Fibroblast of pulmonary artery (primary cell): ENCODE results near the gene YAP1.

Source experiments
- DNase-seq: peaks from one replicate; pipeline ENCODE4 v3.0.0-alpha.2; 2010; ENCODE audit warnings: low read depth
- H3K4me3 ChIP-seq: replicated peaks from 2 replicates; pipeline ENCODE4 v1.5.1; 2011; ENCODE audit warnings: low read depth, mild to moderate bottlenecking, control low read depth, low read length, moderate library complexity
- CTCF ChIP-seq: IDR thresholded peaks from 2 replicates; pipeline ENCODE4 v1.5.1; 2011; ENCODE audit warnings: mild to moderate bottlenecking, control low read depth, low read length, inconsistent platforms; ENCODE audit errors: missing control alignments

The YAP1 gene

GRCh38 chr11:102230911-102231310, 120.7 kb downstream of the YAP1 start:
- H3K4me3 ChIP-seq, result no peak overlapping the region
- TF ChIP-seq CTCF, result no peak
- no peak for DNase-seq

GRCh38 chr11:102234779-102235439, 124.7 kb downstream of the YAP1 start:
- no peak for DNase-seq

GRCh38 chr11:102237096-102237735, 127.0 kb downstream of the YAP1 start:
- TF ChIP-seq CTCF, result no peak
- no peak for DNase-seq
- H3K4me3 ChIP-seq, result no peak overlapping the region

More at GRCh38 chr11:102234779-102235439, 124.7 kb downstream of the YAP1 start:
- no peak for TF ChIP-seq CTCF
- no peak overlapping the region for H3K4me3 ChIP-seq

- no peak for TF ChIP-seq CTCF
- H3K4me3 ChIP-seq, result no peak overlapping the region
- DNase-seq, result no peak
These were observed 128.2 kb downstream of the YAP1 start for GRCh38 chr11:102238391-102238821.

GRCh38 chr11:102239448-102239847, 129.2 kb downstream of the YAP1 start:
- H3K4me3 ChIP-seq, result no peak overlapping the region
- no peak for DNase-seq
- no peak for TF ChIP-seq CTCF

GRCh38 chr11:102239911-102240310, 129.7 kb downstream of the YAP1 start:
- TF ChIP-seq CTCF, result no peak
- no peak for DNase-seq
- H3K4me3 ChIP-seq, result no peak overlapping the region

- TF ChIP-seq CTCF, result no peak
- no peak overlapping the region for H3K4me3 ChIP-seq
- DNase-seq, result peak; percentile 39
These were observed 130.3 kb downstream of the YAP1 start for GRCh38 chr11:102240502-102240901.
